ENCODE data around the gene LDLRAD3.

The LDLRAD3 gene

GRCh38 chr11:35927682-35928081 is 16.2 kb upstream of the LDLRAD3 start:
- no peak for DNase-seq (ENCODE audit: low read depth)

- DNase-seq (ENCODE audit: low read depth) = no peak
These were observed 15.0 kb upstream of the LDLRAD3 start for GRCh38 chr11:35928688-35929395.

GRCh38 chr11:35930466-35930865 is 13.4 kb upstream of the LDLRAD3 start:
- no peak for DNase-seq (ENCODE audit: low read depth)

- DNase-seq (ENCODE audit: low read depth) = no peak
These were observed 11.7 kb upstream of the LDLRAD3 start for GRCh38 chr11:35932121-35932520.

GRCh38 chr11:35932681-35933319 is 11.1 kb upstream of the LDLRAD3 start:
- DNase-seq (ENCODE audit: low read depth) = no peak

GRCh38 chr11:35933320-35933871 is 10.5 kb upstream of the LDLRAD3 start:
- DNase-seq (ENCODE audit: low read depth) = no peak

GRCh38 chr11:35934271-35934670 is 9.6 kb upstream of the LDLRAD3 start:
- DNase-seq (ENCODE audit: low read depth) = no peak

GRCh38 chr11:35934981-35935380 is 8.9 kb upstream of the LDLRAD3 start:
- DNase-seq (ENCODE audit: low read depth) = no peak

GRCh38 chr11:35935390-35935789 is 8.5 kb upstream of the LDLRAD3 start:
- no peak for DNase-seq (ENCODE audit: low read depth)

GRCh38 chr11:35937111-35937510 is 6.8 kb upstream of the LDLRAD3 start:
- no peak for DNase-seq (ENCODE audit: low read depth)

GRCh38 chr11:35937700-35938099 is 6.2 kb upstream of the LDLRAD3 start:
- no peak for DNase-seq (ENCODE audit: low read depth)

GRCh38 chr11:35938231-35938630 is 5.6 kb upstream of the LDLRAD3 start:
- DNase-seq (ENCODE audit: low read depth) = no peak

GRCh38 chr11:35943309-35943708 is 553 bp upstream of the LDLRAD3 start:
- DNase-seq (ENCODE audit: low read depth) = no peak

GRCh38 chr11:35944503-35945136 is 758 bp downstream of the LDLRAD3 start:
- DNase-seq (ENCODE audit: low read depth) = no peak

GRCh38 chr11:35945137-35945518 is 1.3 kb downstream of the LDLRAD3 start:
- no peak for DNase-seq (ENCODE audit: low read depth)

- DNase-seq (ENCODE audit: low read depth) = no peak
These were observed 2.9 kb downstream of the LDLRAD3 start for GRCh38 chr11:35946766-35947165.

GRCh38 chr11:35947437-35947836 is 3.6 kb downstream of the LDLRAD3 start:
- no peak for DNase-seq (ENCODE audit: low read depth)

- DNase-seq (ENCODE audit: low read depth) = no peak
These were observed 5.4 kb downstream of the LDLRAD3 start for GRCh38 chr11:35949242-35949641.

- no peak for DNase-seq (ENCODE audit: low read depth)
These were observed 6.2 kb downstream of the LDLRAD3 start for GRCh38 chr11:35950082-35950481.

GRCh38 chr11:35951680-35952079 is 7.8 kb downstream of the LDLRAD3 start:
- no peak for DNase-seq (ENCODE audit: low read depth)

- DNase-seq (ENCODE audit: low read depth) = no peak
These were observed 9.4 kb downstream of the LDLRAD3 start for GRCh38 chr11:35953081-35953760.

- DNase-seq (ENCODE audit: low read depth) = no peak
These were observed 10.3 kb downstream of the LDLRAD3 start for GRCh38 chr11:35954205-35954604.

GRCh38 chr11:35955636-35956035 is 11.8 kb downstream of the LDLRAD3 start:
- no peak for DNase-seq (ENCODE audit: low read depth)

Measured in activated T-cell treated with anti-CD3 and anti-CD28 coated beads for 48 hours (primary cell).